ENCODE measurements around the gene SRF.

Gene SRF

DNA sequence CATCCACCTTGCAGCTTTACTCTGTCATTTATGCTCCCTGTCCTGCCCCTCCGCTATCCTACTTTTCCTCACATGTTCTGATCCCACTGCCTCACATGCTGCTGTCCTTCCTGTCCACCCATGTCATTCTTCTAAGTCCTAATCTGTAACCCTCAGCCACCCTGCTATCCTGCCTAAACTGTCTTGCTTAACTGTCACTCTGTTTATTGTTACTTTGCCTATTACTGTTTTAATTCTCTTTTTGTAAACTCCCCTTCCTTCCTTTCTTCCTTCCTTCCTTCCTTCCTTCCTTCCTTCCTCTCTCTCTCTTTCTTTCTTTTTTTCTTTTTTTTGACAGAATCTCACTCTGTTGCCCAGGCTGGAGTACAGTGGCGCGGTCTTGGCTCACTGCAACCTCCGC is 12.4 kb downstream of the SRF start:
- DNase-seq (ENCODE audit: low spot score): no peak

DNA sequence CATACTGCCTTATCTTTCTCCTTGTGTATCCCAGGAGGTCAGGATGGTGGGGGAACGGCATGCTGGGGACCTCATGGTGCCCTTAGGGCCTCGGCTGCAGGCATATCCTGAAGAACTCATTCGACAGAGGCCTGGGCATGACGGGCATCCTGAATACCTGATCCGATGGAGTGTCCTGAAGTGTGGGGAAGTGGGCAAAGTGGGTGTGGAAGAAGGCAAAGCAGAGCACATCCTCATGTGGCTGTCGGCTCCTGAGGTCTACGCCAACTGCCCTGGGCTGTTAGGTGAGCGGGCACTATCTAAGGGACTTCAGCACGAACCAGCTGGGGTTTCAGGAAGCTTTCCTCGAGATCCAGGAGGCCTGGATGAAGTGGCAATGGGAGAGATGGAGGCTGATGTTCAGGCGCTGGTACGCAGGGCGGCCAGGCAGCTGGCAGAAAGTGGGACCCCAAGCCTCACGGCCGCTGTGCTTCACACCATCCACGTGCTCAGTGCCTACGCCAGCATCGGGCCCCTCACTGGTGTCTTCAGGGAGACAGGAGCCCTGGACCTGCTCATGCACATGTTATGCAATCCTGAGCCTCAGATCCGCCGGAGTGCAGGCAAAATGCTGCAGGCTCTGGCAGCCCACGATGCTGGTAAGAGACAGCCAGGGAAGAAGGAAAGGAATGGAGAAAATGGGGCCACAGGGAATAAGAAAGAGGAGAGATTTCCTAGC is 13.4 kb downstream of the SRF start:
- DNase-seq (ENCODE audit: low spot score): no peak

DNA sequence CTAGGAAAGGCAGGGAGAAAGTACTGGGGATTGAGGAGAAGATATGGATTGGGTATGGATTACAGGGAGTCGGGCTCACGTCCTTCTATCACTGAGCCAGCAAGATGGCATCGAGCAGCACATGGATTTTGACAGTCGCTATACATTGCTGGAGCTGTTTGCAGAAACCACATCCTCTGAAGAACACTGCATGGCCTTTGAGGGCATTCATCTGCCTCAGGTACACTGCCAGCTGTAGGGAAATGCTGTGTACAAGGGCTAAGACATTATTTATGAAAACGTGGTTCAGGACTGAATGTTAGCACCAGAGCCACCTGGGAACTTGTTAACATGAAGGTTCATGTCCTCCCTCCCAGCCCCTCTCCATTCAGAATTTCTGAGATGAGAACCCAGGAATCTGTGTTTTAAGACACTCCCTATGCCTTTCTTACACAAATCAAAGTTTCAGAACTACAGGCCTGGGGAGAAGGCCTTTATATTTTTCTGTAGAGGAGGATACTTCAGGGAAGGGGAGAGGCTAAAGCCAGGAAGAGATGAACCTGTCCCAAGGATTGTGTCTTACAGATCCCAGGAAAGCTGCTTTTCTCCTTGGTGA is 14.4 kb downstream of the SRF start:
- DNase-seq (ENCODE audit: low spot score): no peak

DNA sequence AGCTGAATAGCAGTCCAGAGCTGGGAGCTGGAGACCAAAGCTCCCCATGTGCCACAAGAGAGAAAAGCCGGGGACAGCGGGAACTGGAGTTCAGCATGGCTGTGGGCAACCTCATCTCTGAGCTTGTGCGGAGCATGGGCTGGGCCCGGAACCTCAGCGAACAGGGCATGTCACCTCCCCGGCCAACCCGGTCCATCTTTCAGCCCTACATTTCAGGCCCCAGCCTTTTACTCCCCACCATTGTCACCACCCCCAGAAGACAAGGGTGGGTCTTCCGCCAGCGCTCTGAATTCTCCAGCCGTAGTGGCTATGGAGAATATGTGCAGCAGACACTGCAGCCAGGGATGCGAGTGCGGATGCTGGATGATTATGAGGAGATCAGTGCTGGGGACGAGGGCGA is 14.9 kb downstream of the SRF start:
- DNase-seq (ENCODE audit: low spot score): no peak

DNA sequence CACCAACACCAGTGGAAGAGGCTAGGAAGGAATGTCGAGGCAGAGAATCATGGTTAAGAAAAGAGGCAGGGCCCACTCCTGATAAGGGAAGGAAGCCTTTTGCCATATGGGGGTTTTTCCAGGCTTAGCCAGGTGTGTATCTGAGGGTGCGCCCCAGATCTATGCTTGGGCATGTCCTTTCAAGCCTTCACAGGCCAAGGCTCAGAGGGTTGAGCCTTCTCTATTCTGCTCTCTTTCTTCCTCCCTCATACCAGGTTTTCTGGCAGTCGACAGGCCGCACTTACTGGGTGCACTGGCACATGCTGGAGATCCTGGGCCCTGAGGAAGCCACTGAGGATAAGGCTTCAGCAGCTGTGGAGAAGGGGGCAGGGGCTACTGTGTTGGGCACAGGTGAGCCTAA is 15.6 kb downstream of the SRF start:
- no peak for DNase-seq (ENCODE audit: low spot score)

DNA sequence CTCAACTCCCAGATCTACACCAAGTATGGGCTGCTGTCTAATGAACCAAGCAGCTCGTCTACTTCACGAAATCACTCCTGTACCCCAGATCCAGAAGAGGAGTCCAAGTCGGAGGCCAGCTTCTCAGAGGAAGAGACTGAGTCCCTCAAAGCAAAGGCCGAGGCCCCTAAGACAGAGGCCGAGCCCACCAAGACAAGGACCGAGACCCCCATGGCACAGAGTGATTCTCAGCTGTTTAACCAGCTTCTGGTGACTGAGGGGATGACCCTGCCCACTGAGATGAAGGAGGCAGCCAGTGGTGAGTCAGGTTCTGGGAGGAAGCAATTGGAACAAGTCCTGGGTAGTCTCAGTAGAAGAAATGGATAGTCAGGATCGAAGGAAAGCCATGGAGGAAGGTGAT is 16.8 kb downstream of the SRF start:
- no peak for DNase-seq (ENCODE audit: low spot score)

DNA sequence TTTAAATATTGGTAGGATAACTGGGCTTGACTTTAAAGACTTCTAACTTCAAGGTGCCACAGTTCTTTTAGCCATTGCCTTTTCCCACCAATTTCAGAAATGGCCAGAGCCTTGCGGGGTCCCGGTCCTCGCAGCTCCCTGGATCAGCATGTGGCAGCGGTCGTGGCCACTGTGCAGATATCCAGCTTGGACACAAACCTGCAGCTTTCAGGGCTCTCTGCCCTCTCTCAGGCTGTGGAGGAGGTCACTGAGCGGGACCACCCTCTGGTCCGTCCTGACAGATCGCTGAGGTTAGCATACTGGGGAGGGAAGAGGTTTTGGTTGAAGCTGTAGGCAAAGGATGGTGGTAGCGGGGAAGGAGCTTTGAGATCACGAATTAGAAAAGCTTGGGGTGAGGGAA is 17.4 kb downstream of the SRF start:
- no peak for DNase-seq (ENCODE audit: low spot score)

DNA sequence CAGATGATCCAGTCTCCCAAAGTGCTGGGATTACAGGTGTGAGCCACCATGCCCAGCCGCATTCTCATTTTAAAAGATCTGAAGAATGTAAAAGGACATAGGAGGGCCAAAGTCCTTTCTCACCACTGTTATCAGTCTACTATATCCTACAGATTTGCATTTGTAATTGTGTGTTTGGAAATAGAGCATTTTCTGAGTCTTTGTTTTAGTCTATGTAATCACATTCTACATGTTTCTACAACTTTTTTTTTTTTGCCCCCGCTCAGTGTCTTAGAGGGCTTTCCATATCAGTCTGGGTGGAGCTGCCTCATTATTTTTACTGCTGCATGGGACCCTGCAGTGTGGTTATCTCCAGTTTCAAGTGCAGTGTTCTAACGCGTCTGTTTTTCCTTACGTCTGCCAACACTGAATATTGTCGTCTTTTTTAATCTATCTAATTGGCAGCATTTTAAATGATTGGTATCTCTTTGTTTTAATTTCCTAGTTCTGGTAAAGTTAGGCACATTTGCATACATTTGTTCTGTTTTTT is 18.8 kb downstream of the SRF start:
- no peak for DNase-seq (ENCODE audit: low spot score)

DNA sequence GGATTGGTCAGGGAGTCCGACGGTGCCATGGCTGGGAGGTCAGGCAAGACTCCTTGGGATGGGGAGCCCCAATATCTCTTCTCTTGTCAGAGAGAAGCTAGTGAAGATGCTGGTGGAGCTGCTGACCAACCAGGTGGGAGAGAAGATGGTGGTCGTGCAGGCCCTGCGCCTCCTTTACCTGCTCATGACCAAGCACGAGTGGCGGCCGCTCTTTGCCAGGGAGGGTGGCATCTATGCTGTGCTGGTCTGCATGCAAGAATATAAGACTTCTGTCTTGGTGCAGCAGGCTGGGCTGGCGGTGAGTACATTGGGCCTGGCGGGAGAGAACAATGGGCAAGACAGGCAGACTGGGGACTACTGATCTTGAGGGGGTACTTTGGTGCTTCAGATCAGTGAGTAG is 21.8 kb downstream of the SRF start:
- DNase-seq (ENCODE audit: low spot score): no peak

DNA sequence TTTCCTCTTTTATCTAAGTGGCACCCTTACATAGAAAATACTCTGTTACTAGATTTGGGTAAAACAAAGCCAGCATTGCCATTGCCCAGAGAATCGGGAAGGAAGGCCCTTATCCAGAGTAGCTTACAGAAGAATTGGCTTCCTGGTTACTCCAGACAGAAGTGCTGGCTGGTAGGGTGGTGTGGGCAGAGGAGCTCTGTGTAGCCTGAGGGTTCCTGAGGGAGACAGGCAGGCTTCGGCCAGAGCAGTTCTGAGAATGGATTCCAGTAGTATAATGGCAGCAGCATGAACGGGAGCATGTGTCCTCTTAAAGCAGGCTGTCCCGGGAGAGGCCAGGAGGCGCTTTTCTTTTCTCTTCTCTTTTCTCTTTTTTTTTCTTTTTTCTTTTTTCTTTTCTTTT is 22.9 kb downstream of the SRF start:
- no peak for DNase-seq (ENCODE audit: low spot score)

DNA sequence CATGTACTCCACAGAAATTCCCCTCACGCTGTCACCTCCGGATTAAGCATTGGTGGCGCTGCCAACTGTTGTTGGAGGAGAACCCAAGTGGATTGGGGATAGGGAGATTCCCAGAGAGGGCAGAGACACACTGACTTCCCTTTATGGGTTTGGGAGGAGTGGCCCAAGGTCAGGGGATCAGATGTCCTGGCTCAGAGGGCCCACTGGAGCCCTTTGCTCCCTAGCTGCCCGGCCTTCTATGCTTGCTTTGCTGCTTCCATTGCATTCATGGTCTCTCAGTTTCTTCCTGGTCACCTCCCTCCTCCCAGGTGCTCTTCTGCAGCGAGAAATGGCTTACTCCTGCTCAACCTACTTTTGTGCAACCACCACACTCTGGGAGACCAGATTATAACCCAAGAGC is 25.3 kb downstream of the SRF start:
- DNase-seq (ENCODE audit: low spot score): no peak

DNA sequence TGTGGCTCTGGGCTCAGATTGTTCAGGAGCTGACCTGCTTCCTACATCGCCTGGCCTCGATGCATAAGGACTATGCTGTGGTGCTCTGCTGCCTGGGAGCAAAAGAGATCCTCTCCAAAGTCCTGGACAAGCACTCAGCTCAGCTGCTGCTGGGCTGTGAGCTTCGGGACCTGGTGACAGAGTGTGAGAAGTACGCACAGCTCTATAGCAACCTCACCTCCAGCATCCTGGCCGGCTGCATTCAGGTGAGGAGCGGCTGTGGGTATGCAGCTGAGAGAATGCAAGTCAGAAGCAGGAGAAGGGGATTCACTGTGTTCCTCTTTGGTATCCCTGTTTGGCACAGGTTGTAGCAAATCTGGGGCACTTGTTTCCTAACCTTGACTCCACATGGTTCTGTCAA is 28.8 kb downstream of the SRF start:
- no peak for DNase-seq (ENCODE audit: low spot score)

DNA sequence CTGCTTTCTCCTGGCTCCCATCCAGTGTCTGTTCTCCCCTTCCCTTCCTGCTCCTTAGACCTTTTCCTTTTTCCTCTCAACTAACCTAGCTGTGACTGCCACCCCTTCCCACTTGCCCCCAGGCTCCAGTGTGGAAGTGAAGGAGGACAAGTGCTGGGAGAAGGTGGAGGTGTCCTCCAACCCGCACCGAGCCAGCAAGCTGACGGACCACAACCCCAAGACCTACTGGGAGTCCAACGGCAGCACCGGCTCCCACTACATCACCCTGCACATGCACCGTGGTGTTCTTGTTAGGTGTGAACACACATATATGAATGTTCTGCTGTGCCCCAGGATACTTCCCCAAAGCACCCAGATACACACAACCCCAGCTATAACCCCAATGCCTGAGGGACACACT is 29.5 kb downstream of the SRF start:
- no peak for DNase-seq (ENCODE audit: low spot score)

DNA sequence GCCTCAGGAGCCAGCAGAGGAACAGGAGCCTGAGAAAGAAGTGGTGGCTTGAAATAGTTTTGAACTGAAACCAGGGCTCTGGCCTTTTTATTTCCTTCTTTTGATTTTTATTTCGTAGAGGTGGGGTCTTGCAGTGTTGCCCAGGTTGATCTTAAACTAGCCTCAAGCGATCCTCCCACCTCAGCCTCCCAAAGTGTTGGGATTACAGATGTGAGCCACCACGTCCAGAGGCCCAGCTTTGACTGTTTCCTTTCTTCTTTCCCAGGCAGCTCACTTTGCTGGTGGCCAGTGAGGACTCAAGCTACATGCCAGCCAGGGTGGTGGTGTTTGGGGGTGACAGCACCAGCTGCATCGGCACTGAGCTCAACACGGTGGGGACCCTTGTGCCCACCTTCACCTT is 31.4 kb downstream of the SRF start:
- DNase-seq (ENCODE audit: low spot score): no peak

DNA sequence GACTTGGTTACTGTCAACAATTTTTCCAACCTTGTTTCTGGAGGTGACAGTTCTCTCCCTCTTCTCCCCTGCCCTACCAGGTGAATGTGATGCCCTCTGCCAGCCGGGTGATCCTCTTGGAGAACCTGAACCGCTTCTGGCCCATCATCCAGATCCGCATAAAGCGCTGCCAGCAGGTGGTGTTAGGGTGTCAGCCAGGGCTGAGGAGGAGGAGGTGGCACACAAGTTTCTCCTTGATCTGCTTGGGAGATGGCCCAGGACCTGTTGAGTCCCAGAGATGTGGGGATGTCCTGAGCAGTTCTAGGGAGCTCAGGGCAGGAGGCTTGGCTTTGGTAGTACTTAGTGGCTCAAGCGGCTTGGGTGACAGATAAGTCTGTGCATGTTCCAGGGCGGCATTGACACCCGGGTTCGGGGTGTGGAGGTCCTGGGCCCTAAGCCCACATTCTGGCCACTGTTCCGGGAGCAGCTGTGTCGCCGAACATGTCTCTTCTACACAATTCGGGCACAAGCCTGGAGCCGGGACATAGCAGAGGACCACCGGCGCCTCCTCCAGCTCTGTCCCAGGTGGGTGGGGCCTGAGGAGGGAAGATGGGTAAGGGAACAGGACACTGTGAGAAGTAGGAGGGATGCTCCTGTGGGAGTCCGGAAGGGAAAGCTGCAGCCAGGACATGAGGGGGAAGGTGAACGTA is 32.1 kb downstream of the SRF start:
- DNase-seq (ENCODE audit: low spot score): no peak

DNA sequence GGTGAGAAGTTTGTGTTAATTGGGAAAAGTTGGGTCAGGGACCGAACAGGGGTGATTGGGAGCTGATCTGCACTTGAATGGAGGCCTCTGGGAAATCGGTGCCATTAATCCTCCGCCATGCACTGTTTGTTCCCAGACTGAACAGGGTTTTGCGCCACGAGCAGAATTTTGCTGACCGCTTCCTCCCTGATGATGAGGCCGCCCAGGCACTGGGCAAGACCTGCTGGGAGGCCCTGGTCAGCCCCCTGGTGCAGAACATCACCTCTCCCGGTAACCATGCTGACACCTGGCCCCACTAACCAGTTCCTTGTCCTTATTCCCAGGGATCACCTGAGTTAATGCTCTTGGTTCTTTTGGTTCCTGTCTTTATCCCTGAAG is 32.6 kb downstream of the SRF start:
- no peak for DNase-seq (ENCODE audit: low spot score)

DNA sequence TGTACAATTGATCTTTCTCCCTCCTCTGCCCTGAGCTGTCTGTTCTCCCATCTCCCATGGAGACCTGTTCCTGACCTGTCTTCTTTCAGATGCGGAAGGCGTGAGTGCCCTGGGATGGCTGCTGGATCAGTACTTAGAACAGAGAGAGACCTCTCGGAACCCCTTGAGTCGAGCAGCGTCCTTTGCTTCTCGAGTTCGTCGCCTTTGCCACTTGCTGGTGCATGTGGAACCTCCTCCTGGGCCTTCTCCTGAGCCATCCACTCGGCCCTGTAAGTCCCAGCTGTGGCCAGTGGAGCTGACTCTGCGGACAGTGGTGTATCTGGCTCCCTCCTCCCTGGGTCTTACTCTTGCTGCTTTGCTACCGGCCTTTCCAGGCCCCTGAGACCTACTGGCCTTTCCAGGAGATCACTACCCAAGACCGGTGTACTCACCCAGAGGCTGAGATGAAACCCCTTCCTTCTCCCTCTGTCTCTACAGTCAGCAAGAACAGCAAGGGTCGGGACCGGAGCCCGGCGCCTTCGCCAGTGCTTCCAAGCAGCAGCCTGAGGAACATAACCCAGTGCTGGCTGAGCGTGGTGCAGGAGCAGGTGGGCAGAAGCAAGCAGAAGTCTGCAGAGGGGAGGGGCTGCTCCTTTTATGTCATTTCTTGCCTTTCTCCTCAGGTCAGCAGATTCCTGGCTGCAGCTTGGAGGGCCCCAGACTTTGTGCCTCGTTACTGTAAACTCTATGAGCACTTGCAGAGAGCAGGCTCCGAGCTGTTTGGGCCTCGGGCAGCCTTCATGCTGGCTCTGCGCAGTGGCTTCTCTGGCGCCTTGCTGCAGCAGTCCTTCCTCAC is 33.4 kb downstream of the SRF start:
- no peak for DNase-seq (ENCODE audit: low spot score)

DNA sequence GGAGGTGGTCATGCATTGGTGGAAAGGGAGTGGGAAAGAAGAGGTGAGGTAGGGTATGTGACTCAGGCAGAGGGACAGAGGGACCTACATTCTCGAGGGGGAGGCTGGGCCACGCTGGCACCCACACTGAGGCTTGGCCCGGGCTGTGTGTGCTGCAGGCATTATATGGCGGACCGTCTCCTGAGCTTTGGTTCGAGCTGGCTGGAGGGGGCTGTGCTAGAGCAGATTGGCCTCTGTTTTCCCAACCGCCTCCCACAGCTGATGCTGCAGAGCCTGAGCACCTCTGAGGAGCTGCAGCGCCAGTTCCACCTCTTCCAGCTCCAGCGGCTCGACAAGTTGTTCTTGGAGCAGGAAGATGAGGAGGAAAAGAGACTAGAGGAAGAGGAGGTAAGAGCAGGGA is 34.8 kb downstream of the SRF start:
- no peak for DNase-seq (ENCODE audit: low spot score)

DNA sequence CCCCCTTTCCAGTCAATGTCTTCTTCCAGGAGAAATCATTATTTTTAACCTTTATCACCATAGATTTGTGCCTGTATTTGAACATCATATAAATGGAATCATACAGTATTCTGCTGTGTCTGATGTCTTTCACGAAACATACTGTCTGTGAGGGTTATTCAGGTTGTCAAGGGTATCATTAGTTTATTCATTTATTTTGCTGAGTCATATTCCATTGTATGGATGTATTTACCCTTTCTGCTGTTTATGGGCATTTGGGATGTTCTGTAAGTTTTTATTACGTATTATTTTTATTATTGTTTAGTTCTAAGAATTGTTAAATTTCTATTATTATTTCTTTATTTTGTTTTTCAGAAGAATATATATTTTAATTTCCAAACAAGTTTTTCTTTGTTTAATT is 36.2 kb downstream of the SRF start:
- DNase-seq (ENCODE audit: low spot score): no peak

DNA sequence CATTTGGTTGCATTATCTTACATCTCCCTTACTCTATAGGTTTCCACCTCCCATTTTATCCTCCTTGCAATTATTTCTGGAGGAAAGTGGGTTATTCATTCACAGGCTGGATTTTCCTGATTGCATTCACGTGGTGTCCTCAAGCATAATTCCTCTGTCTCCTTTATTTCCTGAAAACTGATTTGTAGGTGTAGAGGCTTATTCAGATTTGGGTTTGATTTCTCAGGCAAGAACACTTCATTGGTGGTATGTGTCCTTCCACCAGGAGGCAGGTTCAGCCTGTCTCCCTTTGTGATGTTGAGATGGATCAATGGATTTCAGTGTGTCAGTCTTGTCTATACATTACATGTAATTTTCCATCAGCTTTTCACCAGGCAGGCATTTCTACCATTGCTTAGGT is 40.9 kb downstream of the SRF start:
- no peak for DNase-seq (ENCODE audit: low spot score)

DNA sequence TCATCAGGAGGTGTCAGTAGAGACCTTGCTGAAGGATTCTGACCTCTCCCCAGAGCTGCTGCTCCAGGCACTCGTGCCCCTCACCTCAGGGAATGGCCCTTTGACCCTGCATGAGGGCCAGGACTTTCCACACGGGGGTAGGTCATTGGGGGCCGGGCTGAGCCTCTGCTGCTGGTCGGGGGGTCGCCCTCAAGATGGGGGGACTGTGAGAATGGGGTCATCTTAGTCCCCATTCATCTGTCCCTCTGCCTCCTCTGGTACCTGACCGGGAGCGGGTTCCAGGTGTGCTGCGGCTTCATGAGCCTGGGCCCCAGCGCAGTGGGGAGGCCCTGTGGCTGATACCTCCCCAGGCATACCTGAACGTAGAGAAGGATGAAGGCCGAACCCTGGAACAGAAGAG is 42.4 kb downstream of the SRF start:
- DNase-seq (ENCODE audit: low spot score): no peak

DNA sequence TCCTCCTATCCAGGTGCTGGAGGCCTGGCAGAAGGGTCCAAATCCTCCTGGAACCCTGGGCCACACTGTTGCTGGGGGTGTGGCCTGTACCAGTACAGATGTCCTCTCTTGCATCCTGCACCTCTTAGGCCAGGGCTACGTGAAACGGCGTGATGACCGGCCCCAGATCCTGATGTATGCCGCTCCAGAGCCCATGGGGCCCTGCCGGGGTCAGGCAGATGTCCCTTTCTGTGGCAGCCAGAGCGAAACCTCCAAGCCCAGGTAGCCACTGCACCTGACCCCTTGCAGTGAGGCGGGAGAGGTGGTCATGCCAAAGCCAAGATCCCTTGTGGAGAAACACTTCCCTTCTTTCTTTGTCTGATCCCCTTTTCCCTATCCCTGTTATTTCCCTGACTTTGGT is 44.0 kb downstream of the SRF start:
- no peak for DNase-seq (ENCODE audit: low spot score)

DNA sequence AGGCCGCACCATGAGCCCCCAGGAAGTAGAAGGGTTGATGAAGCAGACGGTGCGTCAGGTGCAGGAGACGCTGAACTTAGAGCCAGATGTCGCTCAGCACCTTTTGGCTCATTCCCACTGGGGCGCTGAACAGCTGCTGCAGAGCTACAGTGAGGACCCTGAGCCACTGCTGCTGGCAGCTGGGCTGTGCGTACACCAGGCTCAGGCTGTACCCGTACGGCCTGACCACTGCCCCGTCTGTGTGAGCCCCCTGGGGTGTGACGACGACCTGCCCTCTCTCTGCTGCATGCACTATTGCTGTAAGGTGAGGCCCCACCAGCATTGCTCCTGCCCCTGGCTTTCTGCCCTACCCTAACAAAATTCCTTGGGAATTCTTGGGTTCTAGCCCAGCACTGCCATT is 45.1 kb downstream of the SRF start:
- no peak for DNase-seq (ENCODE audit: low spot score)
